Endothelial cell of umbilical vein (primary cell): ENCODE data around the gene ANXA2R. TPM values are rescaled to one million over a fixed set of nuclear protein-coding genes. Genes with fewer than 3 reads are reported as not detected.

ENCODE experiments used
- BruUV-seq: library from RNA; stranded (reverse); fragments of 400-500 nt; replicated peaks from 2 replicates; lab custom pipeline; 2021; lab: Mats Ljungman, UMichigan
- CTCF ChIA-PET: fragments of 300-600, 350-600 bp; sonication (Branson Sonifier 250); formaldehyde crosslinking; loops from one replicate; lab custom pipeline; 2021; ENCODE audit warnings: antibody characterized with exemption, inconsistent platforms; lab: Charles Lee
- POLR2A ChIA-PET: fragments of 300-600, 350-600 bp; sonication (Branson Sonifier 250); formaldehyde crosslinking; loops from one replicate; lab custom pipeline; 2021; ENCODE audit warnings: antibody characterized with exemption, inconsistent platforms; lab: Charles Lee
- DNase-seq: peaks from one replicate; pipeline ENCODE4 v3.0.0-alpha.2; 2011; ENCODE audit warnings: low read depth, low spot score
- FAIRE-seq: peaks from 2 replicates; lab custom pipeline; 2011; peaks lifted over from hg19 to GRCh38; lab: Jason Lieb, UNC
- H2AFZ ChIP-seq: 2 replicates; pipeline ENCODE4 v1.6.0; 2012; ENCODE audit warnings: low read depth, low read length, control low read depth, inconsistent platforms
- H3K27ac ChIP-seq: 2 replicates; pipeline ENCODE4 v1.5.1; 2011; ENCODE audit warnings: low read depth, mild to moderate bottlenecking, control low read depth, low read length, moderate library complexity; ENCODE audit not compliant: insufficient read depth
- H3K27me3 ChIP-seq, 2 experiments: 2 replicates each; pipeline versions ENCODE4 v1.6.0 to v1.6.1; 2011; ENCODE audit warnings: low read length in 2 of 2, mixed read lengths in 1 of 2; ENCODE audit not compliant: control insufficient read depth in 2 of 2, insufficient read depth in 2 of 2
- H3K36me3 ChIP-seq, 2 experiments: 2 replicates in 1 of 2; 3 replicates in 1 of 2; pipeline ENCODE4 v1.5.1; 2011; ENCODE audit warnings: low read length in 2 of 2, mild to moderate bottlenecking in 1 of 2, moderate library complexity in 1 of 2; ENCODE audit not compliant: control insufficient read depth in 2 of 2, insufficient read depth in 2 of 2; ENCODE audit errors: extremely low read depth in 1 of 2
- H3K4me1 ChIP-seq: 3 replicates; pipeline ENCODE4 v1.5.1; 2011; ENCODE audit warnings: mild to moderate bottlenecking, low read length; ENCODE audit not compliant: control insufficient read depth, insufficient read depth; ENCODE audit errors: extremely low read depth
- H3K4me2 ChIP-seq: 2 replicates; pipeline ENCODE4 v1.6.1; 2011; ENCODE audit warnings: low read length, control low read depth, mixed read lengths; ENCODE audit not compliant: insufficient read depth
- H3K4me3 ChIP-seq, 3 experiments: fragments of 200-600 bp in 1 of 3; sonication (generic), shearing (Covaris generic) in 1 of 3; replicated peaks in 1 of 3; 2 replicates each; pipeline ENCODE4 v1.5.1; 2011 to 2016; ENCODE audit warnings: control low read depth in 3 of 3, low read length in 3 of 3, mild to moderate bottlenecking in 2 of 3, inconsistent platforms in 1 of 3, low read depth in 1 of 3, moderate library complexity in 1 of 3; ENCODE audit not compliant: insufficient read depth in 1 of 3
- H3K79me2 ChIP-seq: 2 replicates; pipeline ENCODE4 v1.6.0; 2012; ENCODE audit warnings: low read length, inconsistent platforms; ENCODE audit not compliant: control insufficient read depth, insufficient read depth
- H3K9ac ChIP-seq: replicated peaks from 2 replicates; pipeline ENCODE3; 2011; ENCODE audit warnings: low read length, control low read depth; ENCODE audit not compliant: insufficient read depth; ENCODE audit errors: extremely low read depth
- H3K9me1 ChIP-seq: replicated peaks from 3 replicates; pipeline ENCODE4 v1.6.0; 2011; ENCODE audit warnings: mild to moderate bottlenecking, low read length; ENCODE audit not compliant: control insufficient read depth, insufficient read depth; ENCODE audit errors: extremely low read depth
- H3K9me3 ChIP-seq: replicated peaks from 2 replicates; pipeline ENCODE4 v1.5.1; 2012; ENCODE audit warnings: low read length, inconsistent platforms; ENCODE audit not compliant: control insufficient read depth, insufficient read depth
- H4K20me1 ChIP-seq: replicated peaks from 2 replicates; pipeline ENCODE3; 2011; ENCODE audit warnings: mild to moderate bottlenecking, low read length; ENCODE audit not compliant: control insufficient read depth, insufficient read depth; ENCODE audit errors: extremely low read depth
- EZH2 ChIP-seq: IDR thresholded peaks from 2 replicates; pipeline ENCODE4 v1.6.1; 2012; ENCODE audit warnings: borderline replicate concordance, low read depth, mild to moderate bottlenecking, moderate library complexity, low read length, inconsistent platforms; ENCODE audit not compliant: severe bottlenecking
- FOS ChIP-seq: IDR thresholded peaks from 2 replicates; pipeline ENCODE4 v1.6.1; 2011; ENCODE audit warnings: mild to moderate bottlenecking, low read length, moderate library complexity, borderline replicate concordance; ENCODE audit not compliant: insufficient read depth
- GATA2 ChIP-seq: IDR thresholded peaks from 2 replicates; pipeline ENCODE4 v1.7.0; 2011; ENCODE audit warnings: low read depth, mild to moderate bottlenecking, moderate library complexity, mixed read lengths, low read length; ENCODE audit not compliant: insufficient read length, insufficient read depth
- JUN ChIP-seq: IDR thresholded peaks from 2 replicates; pipeline ENCODE4 v1.6.1; 2011; ENCODE audit warnings: borderline replicate concordance, low read depth; ENCODE audit not compliant: insufficient read length, insufficient read depth
- MYC ChIP-seq: IDR thresholded peaks from one replicate; pipeline ENCODE4 v1.6.1; 2011; ENCODE audit warnings: mild to moderate bottlenecking, low read depth, low read length
- POLR2A ChIP-seq: IDR thresholded peaks from 2 replicates; pipeline ENCODE4 v1.6.1; 2012; ENCODE audit warnings: low read depth, mild to moderate bottlenecking, control low read depth, low read length
- POLR2AphosphoS5 ChIP-seq: IDR thresholded peaks from 2 replicates; pipeline ENCODE4 v1.6.1; 2012; ENCODE audit warnings: low read depth, mild to moderate bottlenecking, control low read depth, low read length, moderate library complexity; ENCODE audit not compliant: insufficient read depth
- dilution Hi-C: fragments of 300-500 bp; cut with MboI; formaldehyde crosslinking; loops from one replicate; pipeline ENCODE4 v1.15.0; 2019; ENCODE audit warnings: low sequenced_read_pairs; ENCODE audit not compliant: extremely low pct_ligation_motif_present
- intact Hi-C: fragments of 100-400 bp; cut with micrococcal nuclease; formaldehyde crosslinking; loops from one replicate; pipeline ENCODE4 v1.10.0; 2022
- polyA plus RNA-seq, 4 experiments: library from polyadenylated mRNA; depleted of rRNA in 3 of 4; stranded (reverse) in 3 of 4; unstranded in 1 of 4; fragments of >200 nt; gene quantifications; 2 replicates each; pipeline versions ENCODE4 v1.2.1 to v1.2.3, GENCODE V29; 2011 to 2012; ENCODE audit warnings: missing spikeins in 1 of 4
- total RNA-seq: library from RNA; stranded (reverse); gene quantifications from 2 replicates; pipeline ENCODE4 v1.2.3, GENCODE V29; 2021
- TF ChIP-seq, protein P1 (sequence below): IDR thresholded peaks from 2 replicates; pipeline ENCODE4 v1.6.1; 2011; ENCODE audit not compliant: insufficient read depth, insufficient read length
- TF ChIP-seq, protein P2 (sequence below), 2 donors: IDR thresholded peaks; 1 replicate in 1 of 2; 2 replicates in 1 of 2; pipeline ENCODE4 v1.5.1; 2011; ENCODE audit warnings: low read length in 2 of 2, mild to moderate bottlenecking in 2 of 2, moderate library complexity in 2 of 2, control low read depth in 1 of 2, inconsistent platforms in 1 of 2, low read depth in 1 of 2; ENCODE audit not compliant: insufficient read depth in 1 of 2; ENCODE audit errors: extremely low read depth in 1 of 2

Gene ANXA2R
- total and polyA plus RNA-seq, 2 donors (not counting 3 experiments of a cell fraction or from before 2014, with no cell fraction given) = 6.6 to 10.4 TPM

DNA sequence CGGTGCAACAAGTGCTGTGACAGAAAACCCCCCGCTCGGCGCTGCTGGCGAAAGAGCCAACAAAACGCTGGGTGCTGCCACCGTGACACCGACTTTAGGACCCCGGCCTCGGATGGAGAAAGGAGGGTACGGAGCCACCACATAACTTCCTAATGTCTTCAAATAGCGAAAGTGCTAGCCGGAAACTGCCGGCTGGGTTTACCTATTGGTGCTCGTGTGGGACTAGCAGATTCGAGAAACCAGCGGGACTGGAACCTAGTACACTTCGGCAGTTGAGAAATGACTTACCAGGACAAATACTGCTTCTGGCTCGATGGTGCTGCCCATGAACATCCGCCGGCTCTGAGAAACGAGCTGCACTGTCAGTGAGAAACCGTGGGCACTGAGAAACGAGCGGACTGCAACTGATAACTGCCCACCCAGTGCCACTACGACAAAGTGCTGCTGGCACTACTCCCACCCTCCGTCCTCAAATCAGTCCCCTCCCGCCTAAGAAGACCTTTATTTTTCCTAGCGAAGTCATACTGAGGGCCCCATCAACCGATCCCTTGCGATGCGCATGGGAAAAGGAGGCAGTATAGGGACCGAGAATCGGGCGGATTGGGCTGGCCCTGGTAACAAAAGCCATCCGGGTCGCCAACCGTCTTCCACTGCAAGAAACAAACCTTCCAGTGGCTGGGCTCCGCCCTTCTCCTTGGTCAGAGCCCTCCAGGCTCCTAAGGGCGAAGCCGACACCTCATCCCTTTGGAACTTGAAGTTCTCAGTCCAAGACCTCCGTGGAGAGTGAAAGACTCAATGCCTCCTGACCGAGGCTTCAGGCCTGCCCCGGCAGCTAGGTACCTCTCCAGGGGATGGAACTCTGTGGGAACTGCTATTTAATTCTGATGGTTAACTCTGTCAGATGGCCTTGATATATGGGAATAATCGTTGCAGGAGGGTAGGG, 27.0 kb upstream of the ANXA2R start:
- peak overlapping the region; percentile 71 for H2AFZ ChIP-seq
- DNase-seq (peak; percentile 91), FAIRE-seq (peak; percentile 86)
- H3K27ac ChIP-seq = peak overlapping the region; percentile 86
- BruUV-seq = TSS peak; percentile 7
- TF ChIP-seq POLR2A (peak; percentile 73), JUN (no peak), MYC (no peak), GATA2 (no peak), EZH2 (no peak), POLR2AphosphoS5 (peak; percentile 55), FOS (no peak)
- TF ChIP-seq, protein P1, sequence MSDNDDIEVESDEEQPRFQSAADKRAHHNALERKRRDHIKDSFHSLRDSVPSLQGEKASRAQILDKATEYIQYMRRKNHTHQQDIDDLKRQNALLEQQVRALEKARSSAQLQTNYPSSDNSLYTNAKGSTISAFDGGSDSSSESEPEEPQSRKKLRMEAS = peak; percentile 36
- TF ChIP-seq, protein P2, sequence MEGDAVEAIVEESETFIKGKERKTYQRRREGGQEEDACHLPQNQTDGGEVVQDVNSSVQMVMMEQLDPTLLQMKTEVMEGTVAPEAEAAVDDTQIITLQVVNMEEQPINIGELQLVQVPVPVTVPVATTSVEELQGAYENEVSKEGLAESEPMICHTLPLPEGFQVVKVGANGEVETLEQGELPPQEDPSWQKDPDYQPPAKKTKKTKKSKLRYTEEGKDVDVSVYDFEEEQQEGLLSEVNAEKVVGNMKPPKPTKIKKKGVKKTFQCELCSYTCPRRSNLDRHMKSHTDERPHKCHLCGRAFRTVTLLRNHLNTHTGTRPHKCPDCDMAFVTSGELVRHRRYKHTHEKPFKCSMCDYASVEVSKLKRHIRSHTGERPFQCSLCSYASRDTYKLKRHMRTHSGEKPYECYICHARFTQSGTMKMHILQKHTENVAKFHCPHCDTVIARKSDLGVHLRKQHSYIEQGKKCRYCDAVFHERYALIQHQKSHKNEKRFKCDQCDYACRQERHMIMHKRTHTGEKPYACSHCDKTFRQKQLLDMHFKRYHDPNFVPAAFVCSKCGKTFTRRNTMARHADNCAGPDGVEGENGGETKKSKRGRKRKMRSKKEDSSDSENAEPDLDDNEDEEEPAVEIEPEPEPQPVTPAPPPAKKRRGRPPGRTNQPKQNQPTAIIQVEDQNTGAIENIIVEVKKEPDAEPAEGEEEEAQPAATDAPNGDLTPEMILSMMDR (IDR thresholded peaks at IDR 0.05; ENCODE audit: extremely low read depth in 1 of 2, insufficient read depth in 1 of 2, low read depth in 1 of 2, low read length in 2 of 2) = no peak
- peak overlapping the region; percentile 94 for H3K9ac ChIP-seq
- no peaks in the 10 kb centered on the region for H3K9me1 ChIP-seq
- peak overlapping the region; percentile 97 for H3K4me2 ChIP-seq
- POLR2A ChIA-PET = no interaction called here
- H3K4me3 ChIP-seq = peak overlapping the region; percentile 24 to 76 (median 76)
- H4K20me1 ChIP-seq = no peaks in the 10 kb centered on the region
- no peaks in the 10 kb centered on the region for H3K27me3 ChIP-seq
- H3K79me2 ChIP-seq = peaks cover 44% of the 10 kb centered on the region
- peaks cover 24% of the 10 kb centered on the region for H3K4me1 ChIP-seq
- intact Hi-C loops = loop anchor here (1.0 to 5.0 kb wide), 6 partner anchors 38 to 1163 kb away; partner anchors contain the start of genes HMGCS1, RIMOC1 and TMEM267
- dilution Hi-C loops = no loop called here
- H3K9me3 ChIP-seq = no peaks in the 10 kb centered on the region
- peaks cover 4 to 10% of the 10 kb centered on the region in 2 experiments for H3K36me3 ChIP-seq
- CTCF ChIA-PET = interaction anchor here (1.0 to 3.3 kb wide), 6 partner anchors 24 to 158 kb away, joined by 3 to 37 read pairs (median 12); no protein-coding TSS in a partner anchor
